Regular cardiac myocyte (primary cell): ENCODE results near the gene SSX2IP. TPM values are rescaled to one million over a fixed set of nuclear protein-coding genes. Genes with fewer than 3 reads are reported as not detected.

Experiments
- total RNA-seq: library from RNA; depleted of rRNA; stranded (reverse); fragments of >200 nt; gene quantifications from 2 replicates; pipeline ENCODE4 v1.2.3, GENCODE V29; 2014

Gene SSX2IP
- 15.5 and 31.1 TPM in 2 replicates for total RNA-seq

DNA sequence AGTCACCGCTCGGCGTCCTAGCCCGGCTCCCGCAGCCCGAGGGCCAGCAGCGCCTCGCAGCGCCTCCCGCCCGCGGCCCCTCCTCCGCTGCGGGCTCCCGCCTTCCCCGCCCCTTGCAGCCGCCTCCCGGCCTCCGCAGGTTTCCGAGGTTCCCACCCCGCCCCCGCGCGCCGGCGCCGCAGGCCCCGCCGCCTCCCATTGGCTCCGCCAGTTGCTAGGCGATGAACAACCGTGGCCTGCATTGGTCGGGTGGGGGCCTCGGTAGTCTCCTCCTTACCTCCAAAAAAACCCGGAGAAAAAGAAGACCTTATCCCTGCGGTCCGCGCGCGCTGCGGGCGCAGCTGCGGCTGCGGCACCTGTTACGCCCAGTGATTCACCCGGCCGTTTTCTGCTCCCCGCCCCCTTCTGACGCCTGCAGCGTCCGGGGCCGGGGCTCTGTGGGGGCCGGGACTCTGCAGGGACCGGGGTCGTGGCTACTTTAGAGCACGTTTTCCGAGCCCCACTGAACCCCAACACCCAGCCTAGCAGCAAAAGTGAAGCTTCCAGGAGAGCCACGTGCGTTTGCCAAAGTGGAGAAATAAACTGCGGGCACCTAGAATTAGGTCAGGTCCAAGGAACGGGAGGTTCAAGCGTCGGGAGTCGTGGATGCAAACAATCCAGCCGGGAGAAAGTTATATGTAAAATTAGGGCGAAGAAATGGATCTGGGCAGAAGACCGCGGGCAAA, at the start of gene SSX2IP:
Gene SSX2IP, minus strand, starts transcription at position 65 of the 725 bp plus-strand sequence. CDS start 19,242 bp downstream, outside the sequence.

Other genes starting within 250 kb of the SSX2IP start
- 35.5 and 44.5 TPM in 2 replicates for gene RPF1, start 211.2 kb downstream of the SSX2IP start, total RNA-seq
- gene SPATA1, start 184.1 kb downstream of the SSX2IP start, total RNA-seq = under 0.01 and 0.96 TPM in 2 replicates
- 11.0 and 16.7 TPM in 2 replicates for gene GNG5, start 183.9 kb downstream of the SSX2IP start, total RNA-seq
- 9.6 and 17.5 TPM in 2 replicates for gene CTBS, start 116.0 kb downstream of the SSX2IP start, total RNA-seq
- 0.19 and 2.0 TPM in 2 replicates for gene LPAR3, start 202.7 kb upstream of the SSX2IP start, total RNA-seq